ENCODE data around the gene PTPRN2.
"Not testable (repeated sequence)": the region's sequence is repeated elsewhere in the genome, so short reads cannot be mapped to it uniquely, and the experiment has no call there.

Gene PTPRN2

DNA sequence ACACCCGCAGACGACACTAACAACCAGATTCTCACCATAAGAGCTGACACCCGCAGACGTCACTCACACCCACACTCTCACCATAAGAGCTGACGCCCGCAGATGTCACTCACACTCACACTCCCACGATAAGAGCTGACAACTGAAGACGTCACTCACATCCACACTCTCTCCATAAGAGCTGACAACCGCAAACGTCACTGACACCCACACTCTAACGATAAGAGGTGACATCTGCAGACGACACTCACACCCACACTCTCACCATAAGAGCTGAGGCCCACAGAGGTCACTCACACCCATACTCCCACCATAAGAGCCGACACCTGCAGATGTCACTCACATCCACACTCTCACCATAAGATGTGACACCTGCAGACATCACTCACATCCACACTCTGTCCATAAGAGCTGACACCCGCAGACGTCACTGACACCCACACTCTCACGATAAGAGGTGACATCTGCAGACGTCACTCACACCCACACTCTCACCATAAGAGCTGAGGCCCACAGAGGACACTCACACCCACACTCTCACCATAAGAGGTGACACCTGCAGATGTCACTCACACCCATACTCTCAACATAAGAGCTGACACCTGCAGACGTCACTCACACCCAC, 255.7 kb downstream of the PTPRN2 start:
- DNase-seq, result not testable (repeated sequence)

DNA sequence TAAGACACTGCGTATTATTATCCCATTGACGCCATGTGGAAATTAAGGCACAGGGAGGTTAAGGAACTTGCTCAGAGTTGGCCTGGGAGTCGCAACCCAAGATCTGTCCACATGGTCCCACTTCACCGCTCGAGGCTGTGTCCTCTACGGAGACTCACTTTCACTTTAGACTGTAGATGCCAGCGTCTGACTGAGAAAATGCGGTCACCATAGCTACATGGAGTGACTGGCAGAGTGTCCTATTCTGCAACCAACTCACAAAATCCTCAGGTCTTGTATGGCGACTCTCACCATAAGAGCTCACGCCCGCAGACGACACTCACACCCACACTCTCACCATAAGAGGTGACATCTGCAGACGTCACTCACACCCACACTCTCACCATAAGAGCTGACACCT, 257.9 kb downstream of the PTPRN2 start:
- no peak for DNase-seq

DNA sequence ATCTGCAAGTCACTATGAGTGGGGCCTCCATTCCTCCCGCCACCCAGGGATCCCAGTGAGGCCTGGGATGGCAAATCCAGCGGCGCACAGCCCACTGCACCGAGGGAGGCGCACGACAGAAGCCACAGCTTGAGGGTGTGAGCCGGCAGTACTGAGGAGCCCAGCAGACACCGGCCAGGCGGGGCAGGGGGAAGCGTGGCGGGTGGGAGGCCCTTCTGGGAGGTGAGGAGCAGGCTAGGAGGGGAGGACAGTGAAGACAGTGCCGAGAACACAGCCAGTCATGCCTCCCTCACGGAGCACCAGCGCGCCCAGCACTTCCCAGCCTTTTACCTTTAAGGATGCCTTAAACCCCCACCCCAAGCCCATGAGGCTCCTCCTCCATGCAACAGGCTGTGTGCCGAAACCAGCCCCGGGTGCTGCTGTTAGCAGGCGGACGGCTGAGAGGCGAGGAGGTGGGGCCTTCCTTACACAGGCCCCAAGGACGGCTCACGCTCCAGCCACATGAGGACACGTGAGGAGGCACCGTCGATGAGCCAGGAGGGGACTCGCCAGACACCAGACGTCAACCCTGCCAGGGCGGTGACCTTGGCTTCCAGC, 258.5 kb downstream of the PTPRN2 start:
- no peak for DNase-seq

DNA sequence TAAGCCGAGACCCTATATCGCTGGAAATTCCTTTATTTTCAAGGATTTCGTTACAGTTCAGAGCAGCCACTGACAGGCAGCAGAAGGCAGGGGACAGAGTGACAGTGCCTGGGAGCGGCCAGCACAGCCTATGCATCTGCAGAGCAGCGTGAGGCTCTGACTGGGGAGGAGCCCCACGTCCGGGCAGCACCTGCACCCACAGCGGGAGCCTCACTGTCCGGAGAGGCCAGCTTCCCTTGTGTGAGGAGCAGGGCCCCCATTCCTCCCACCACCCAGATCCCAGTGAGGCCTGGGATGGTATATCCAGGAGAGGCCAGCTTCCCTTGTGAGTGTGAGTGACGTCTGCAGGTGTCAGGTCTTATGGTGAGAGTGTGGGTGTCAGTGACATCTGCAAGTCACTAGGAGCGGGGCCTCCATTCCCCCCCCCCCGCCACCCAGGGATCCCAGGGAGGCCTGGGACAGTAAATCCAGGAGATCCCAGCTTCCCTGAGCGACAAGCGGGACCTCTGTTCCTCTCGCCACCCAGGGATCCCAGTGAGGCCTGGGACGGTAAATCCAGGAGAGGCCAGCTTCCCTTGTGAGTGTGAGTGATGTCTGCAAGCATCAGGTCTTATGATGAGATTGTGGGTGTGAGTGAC, 259.1 kb downstream of the PTPRN2 start:
- DNase-seq, result no peak

DNA sequence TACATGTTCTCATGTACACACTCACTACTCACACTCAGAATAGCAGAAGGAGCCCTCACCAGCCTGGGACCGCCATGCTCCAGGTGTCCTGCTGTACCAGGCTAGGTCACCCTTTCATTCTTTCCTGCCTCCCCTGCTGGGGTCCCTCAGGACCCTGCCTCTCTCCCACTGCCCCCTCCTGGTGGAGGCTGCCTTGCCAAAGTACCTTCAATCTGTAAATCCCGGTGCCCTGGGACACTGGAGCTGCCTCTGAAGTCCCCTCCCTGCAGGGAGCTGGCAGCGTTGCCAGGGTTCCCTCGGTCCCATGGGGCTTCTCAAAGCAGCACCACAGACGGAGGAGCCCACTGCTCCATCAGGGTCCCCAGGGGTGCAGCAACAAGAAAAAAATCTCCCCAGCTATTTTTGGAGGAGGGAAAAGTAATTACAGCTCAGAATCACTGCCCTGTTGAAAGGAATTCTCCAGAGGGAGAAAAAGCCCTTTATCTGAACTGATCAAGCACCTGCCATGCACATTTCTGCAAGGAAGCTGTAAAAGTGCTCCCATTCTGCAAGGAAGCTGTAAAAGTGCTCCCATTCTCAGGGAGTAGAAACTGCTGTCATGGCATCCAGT, 259.9 kb downstream of the PTPRN2 start:
- no peak for DNase-seq

DNA sequence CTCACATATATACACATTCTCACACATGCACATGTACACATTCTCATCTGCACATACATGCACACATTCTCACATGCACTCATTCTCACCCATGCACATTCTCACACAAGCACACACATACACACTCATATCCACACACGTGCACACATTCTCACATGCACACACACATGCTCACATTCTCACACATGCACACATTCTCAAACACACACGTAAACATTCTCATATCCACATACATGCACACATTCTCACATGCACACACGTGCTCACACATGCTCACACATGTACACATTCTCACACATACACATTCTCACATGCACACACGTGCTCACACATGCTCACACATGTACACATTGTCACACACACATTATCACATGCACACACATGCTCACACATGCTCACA, 260.6 kb downstream of the PTPRN2 start:
- DNase-seq, result no peak

DNA sequence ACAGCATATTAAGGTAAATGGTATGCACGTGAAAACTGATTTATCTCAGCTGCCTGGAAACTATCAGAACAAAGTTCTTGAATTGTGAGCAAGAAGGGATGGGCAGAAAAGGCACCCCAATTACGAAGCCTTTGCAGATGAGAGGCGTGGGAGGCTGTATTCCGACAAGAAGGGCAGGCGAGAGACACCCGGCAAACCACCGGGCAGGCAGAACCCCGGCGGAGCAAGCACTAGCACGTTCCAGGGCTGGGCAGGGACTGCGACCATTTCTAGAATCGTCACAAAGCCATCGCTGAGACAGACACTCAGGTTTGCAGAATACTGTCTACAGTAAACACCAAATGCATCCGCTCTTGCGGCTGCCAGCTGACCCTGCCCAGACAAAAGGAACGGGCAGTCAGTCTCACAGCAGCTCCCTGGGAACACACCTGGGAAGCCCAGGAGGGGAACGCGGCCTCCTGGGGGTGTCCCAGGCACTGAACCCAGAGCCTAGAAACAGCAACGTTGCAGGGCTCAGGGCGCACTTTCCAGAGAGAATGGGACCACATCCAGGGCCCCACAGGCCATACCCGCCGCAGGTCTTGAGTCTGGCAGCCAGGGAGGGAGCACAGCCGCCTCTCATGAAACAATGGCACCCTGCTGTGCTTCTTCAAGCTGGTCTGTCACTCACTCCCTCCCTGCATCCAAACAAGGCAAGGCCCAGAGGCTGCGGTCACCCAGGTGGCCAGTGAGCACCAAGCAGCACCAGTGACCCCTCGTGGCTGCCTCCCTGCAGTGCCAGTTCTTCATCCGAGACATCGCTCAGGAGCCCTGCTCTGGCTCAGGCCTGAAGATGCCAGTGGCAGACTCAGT, 261.9 kb downstream of the PTPRN2 start:
- no peak for DNase-seq

DNA sequence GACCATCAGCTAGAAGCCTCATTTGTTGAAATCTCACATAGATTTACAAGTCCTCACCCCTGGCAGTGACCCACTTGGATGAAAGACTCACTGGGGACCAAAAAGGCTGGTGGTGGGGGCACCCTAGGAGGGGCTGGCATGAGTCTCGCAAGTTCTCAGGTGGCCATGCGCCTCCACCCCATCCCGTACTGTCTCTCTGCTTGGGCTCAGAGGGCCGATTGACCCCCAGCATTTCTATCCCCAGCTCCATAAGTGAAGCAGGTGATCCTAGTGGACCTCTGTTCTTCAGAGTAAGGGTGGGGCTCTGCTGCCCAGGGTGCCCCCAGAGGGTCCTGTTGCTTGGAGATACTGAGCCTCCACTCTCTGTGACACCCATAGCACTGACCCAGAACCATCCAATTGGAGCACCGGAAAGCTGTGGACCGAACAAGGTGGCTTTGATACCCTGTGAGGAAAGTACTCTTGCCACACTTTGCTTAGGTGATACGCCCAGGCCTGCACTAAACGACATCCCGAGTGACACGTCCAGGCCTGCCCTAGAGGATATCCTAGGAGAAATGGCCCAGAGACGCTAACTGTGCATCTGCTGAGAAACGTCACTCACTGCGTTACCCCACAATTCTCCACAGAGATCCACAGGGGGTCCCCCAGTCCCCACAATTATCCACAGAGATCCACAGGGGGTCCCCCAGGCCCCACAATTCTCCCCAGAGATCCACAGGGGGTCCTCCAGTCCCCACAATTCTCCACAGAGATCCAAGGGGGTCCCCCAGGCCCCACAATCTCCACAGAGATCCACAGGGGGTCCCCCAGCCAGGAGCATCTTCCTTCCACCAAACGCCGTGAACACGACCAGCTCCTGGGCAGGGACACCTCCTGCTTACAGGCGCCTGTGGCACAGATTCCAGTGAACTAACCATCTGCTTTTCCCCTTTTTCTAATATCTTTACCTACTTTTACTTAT, 262.9 kb downstream of the PTPRN2 start:
- no peak for DNase-seq

DNA sequence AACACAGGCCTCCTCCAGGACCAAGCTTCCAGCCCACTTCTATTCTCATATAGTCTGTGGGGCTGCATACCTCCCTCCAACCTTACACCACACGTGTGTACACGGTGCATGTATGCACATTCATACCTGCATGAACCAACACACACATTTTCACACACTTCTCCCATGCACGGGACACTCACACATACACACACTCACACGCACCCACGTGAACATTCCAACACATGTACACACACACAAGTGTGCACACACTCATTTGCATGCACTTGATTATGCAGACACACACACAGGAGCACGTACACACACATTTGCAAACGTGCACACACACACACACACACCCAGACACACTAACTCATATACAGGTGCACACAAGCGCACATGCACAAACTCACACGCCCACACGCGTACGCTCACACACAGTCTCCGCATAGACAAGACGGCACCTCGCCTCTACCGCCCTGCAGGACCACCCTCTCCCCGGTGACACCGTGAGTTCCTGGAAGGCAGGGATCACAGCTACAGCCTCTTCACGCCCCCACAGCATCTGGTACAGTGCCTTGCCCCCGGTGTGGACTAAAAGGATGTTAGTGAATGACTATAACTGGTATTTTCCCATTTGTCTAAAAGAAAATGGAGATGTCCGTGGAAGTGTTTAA, 263.8 kb downstream of the PTPRN2 start:
- no peak for DNase-seq

DNA sequence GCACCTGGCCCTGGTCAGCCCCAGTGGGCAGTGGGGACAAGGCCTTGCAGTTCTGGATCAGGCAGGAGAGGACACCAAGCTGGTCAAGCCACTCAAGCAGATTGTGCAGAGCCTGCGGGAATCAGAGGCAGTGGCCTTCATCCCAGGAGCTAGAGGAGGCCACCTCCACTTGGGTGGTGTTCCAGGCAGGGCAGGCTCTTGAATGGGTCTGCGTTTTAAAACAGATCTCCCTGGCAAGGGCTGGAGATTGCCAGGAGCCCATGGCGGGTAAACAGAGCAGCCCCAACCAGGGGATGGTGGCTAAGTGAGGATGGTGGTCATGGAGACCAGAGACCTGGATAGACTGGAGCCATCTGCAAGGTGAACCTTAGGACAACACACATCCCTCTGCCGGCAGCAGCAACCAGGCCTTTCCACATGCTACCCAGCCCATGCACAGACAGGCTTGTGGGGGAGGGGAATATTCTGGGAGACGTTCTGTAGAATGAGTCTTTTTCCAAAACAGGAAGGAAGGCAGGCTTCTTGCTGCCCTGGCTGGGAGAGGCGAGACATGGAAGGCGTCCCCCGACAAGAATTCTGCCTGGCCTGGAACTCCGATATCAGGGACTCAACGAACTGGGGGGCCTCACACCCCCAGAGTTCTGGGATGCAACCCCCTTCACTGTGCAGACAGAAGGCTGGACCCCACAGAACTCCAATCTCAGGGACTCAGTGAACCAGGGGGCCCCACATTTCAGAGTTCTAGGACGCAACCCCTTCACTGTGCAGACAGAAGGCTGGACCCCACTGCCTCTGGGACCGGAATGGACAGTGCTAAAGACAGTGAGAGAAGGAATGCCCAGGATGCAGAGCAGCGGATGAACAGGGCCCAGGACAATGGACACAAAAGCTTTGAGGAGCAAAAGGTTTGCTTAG, 264.8 kb downstream of the PTPRN2 start:
- no peak for DNase-seq

DNA sequence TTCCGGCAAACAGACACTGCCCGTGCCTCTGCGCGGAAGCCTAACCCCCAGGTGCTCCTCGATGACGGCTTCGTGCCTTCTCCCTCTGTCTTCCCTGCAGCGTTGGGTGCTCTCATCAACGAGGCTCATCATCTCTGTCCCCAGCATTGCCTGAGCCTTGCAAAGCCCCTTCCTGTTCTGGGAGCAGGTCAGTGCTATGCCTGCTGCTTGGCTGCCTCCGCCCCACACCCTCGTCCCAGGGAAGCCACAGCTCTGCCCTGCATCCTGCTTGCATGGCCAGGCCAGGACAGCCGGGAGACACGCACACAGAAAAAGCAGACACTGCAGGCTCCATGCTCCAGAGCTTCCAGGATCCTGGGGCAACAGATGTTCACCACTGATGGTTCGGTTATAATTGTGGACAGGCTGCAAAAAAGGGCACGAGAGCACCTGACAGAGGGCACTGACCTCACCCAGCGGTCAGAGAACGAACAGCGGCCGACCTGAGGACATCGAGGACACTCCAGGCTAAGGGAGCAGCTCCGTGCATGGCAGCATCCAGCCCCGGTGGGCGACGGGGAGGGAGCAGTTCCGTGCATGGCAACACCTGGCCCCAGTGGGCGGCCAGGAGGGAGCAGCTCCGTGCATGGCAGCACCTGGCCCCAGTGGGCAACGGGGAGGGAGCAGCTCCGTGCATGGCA, 265.5 kb downstream of the PTPRN2 start:
- no peak for DNase-seq

DNA sequence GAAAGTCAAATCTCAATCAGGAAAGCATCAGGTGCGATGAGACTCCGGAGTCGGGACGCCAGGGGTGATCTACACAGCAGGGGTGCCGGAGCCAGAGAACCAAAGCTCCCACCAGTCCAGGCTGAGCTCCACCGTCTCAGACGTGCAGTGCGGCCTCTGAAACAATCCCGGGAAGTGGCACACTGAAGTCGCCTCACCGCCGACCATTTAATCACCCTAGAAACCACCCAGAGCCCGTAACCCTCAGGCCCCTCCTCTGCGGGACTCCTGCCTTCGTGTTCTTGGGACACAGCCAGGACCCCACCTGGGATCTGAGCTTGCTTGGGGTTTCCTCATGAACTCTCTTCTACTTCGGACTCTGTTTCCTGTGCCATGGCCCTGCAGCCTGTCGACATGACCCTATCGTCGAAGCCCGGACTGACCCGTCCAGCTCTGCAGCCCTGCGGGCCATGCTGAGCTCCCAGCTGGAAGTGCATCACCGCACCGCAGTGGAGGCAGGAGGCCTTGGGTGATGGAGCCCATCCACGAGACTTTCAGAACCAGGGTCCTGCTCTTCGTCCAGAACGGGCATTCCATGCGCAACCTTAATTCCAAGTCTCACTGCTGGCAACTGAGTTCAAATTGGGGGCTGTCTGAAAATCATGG, 266.4 kb downstream of the PTPRN2 start:
- no peak for DNase-seq

DNA sequence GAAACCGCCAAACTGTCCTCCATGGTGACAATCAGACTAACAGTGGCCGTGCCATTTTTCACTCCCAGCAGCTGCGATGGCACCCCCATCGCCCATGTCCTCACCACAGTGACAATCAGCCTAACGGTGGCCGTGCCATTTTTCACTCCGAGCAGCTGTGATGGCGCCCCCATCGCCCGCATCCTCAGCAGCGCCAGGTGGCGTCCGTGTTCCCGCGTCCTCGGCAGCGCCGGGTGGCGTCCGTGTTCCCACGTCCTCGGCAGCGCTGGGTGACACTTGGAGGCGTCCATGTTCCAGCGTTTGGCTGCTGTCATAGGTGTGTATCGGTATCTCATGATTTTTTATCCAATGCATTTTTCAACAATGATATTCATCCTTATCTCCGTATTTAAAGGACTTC, 267.3 kb downstream of the PTPRN2 start:
- DNase-seq, result no peak

DNA sequence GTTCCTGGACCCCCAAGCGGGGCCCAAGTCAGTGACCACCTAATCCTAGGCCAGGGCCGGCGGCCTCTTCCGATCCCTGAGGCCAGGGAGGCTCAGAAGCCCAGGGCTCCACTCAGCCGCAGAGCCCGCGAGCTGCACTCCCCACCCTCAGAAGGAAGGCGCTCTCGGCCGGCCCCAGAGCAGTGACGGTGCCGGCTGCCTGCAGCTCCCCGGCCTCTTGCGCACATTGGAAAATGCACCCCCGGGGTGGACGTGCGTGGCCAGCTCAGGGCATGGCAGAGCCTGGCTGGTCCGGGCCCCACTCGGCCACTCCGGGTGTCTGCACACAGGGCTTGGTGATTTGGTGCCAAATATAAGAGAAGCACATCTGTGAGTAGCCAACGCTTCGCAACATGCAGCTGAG, 269.1 kb downstream of the PTPRN2 start:
- no peak for DNase-seq

DNA sequence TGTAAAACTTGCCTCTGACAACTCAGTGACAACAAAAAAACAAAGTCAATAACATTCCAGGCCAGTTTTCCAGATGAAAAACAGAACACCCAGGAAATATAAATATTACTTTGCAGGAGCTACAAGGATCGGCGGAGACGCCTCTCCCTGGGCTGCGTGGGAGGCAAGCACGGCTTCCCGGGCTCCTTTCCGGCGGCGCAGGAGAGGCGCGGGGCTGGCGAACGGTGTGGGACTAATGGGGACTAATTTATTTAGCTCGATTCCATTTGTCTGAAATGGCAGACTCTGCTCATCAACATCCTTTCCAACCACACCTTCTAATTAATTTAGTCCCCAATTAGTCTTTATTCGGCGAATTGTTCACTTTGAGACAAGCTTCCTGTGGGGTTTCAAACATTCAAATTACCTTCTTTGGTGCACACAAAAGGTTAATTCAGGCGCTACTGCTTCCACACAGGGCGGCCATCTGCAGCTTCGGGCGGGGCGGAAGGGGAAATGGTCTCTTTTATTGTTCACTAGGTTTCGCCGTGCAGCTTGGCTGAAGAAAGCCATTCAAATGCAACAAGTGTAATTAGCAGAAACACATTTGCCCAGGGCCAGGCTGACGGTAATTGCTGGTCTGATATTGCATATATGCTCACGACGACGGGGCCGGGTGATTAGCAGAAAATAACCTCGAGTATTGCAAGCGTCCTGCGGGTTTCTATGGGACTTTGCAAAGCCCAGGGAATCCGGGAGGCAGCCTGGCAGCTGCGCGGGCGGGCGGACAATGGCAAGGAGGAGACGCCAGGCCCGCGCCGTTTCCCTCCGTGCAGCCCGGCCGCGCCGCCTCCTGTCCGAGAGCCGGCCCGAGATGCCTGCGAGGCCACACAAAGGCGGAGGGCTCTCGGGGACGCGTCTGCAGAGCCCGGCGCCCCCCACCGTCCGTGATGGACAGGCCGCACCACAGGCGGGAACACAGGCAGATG, 270.1 kb downstream of the PTPRN2 start:
- no peak for DNase-seq

DNA sequence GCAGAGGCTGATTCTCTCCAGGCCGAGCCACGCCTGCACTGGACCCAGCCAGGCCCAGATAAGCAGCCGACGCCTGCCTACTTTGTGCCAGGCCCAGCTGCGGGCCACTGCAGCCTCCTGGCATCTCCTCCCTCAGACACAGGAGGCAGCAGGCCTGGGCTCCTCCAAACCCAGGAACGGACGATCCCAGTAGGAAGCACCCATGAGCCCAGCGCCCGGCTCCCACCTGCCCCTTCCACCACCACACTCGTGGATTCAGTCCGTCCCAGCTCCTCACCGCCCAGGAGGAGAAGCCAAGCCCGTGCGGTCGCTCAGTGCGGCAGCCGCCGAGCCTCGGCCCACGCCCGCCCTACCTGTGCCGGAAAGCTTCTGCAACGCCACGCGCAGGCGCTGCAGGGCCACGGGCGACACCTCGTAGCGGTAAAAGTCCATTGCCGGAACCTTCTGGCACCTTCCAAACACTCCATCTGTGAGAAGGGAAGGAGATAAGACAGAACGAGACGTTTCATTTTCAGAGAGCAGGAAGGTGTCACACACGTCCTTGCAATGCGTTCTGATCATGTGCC, 271.1 kb downstream of the PTPRN2 start:
- DNase-seq, result no peak

DNA sequence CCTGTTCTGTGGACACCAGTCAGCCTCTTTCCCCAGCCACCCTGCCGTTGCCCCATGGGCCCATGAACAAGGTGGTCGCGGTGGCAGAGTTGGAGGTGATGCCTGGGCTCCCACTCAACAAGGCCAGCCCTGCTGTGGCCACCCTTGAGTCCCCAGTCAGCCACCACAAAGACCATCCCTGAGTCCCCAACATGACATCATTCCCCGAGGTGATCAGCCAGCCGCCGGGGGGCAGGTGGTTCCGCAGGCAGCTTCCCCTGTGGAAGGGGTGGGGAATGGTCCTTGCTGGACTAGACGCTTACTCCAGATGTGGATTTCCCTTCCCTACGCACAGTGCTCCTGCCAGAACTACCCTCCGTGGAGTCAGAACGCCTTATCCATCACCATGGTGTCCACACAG, 271.7 kb downstream of the PTPRN2 start:
- no peak for DNase-seq

DNA sequence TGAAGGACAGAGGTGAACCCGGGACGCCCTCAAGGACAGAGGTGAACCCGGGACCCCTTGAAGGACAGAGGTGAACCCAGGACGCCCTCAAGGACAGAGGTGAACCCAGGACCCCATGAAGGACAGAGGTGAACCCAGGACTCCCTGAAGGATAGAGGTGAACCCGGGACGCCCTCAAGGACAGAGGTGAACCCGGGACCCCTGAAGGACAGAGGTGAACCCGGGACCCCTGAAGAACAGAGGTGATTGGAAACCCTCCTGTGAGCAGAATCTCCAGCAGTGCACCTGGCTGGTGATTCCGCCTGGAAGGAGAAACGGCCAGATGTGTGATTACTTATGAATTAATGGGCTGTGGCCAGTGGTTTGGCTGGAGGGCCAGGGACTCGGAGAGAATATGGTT, 272.3 kb downstream of the PTPRN2 start:
- DNase-seq, result no peak
